Tibial nerve (tissue), 4 donors: ENCODE measurements around the gene MLXIPL. TPM values are rescaled to one million over a fixed set of nuclear protein-coding genes. Genes with fewer than 3 reads are reported as not detected.

ENCODE experiments used
- DNase-seq, 2 donors: peaks; one replicate each; pipeline ENCODE4 v3.0.0-alpha.2; 2019; ENCODE audit warnings: low spot score in 2 of 2
- H3K27ac ChIP-seq, 4 donors: fragments of 200-600 bp; sonication (generic) in 3 of 4; one replicate each; pipeline ENCODE4 v1.5.1; 2017 to 2019; ENCODE audit warnings: mild to moderate bottlenecking in 1 of 4
- H3K27me3 ChIP-seq, 2 donors: fragments of 200-600 bp; sonication (generic) in 1 of 2; one replicate each; pipeline versions ENCODE4 v1.5.1 to v1.6.0; 2017 to 2019
- H3K36me3 ChIP-seq, 3 donors: fragments of 200-600 bp; sonication (generic); one replicate each; pipeline ENCODE4 v1.5.1; 2018 to 2019
- H3K4me1 ChIP-seq, 4 donors: fragments of 200-600 bp; sonication (generic) in 3 of 4; one replicate each; pipeline ENCODE4 v1.5.1; 2017 to 2019
- H3K4me3 ChIP-seq, 4 donors: fragments of 200-600 bp; sonication (generic) in 3 of 4; one replicate each; pipeline ENCODE4 v1.5.1; 2017 to 2019; ENCODE audit warnings: mild to moderate bottlenecking in 1 of 4, moderate library complexity in 1 of 4
- H3K9me3 ChIP-seq, 4 donors: fragments of 200-600 bp; sonication (generic) in 3 of 4; one replicate each; pipeline ENCODE4 v1.5.1; 2017 to 2019
- EP300 ChIP-seq, 2 donors: sonication (generic); formaldehyde crosslinking; IDR thresholded peaks; one replicate each; pipeline ENCODE4 v1.6.1; 2017; ENCODE audit warnings: antibody characterized with exemption in 2 of 2, mild to moderate bottlenecking in 1 of 2
- POLR2A ChIP-seq, 2 donors: fragments of 450-650 bp; IDR thresholded peaks; one replicate each; pipeline ENCODE4 v1.6.1; 2017; ENCODE audit warnings: antibody characterized with exemption in 2 of 2, mild to moderate bottlenecking in 2 of 2, moderate library complexity in 2 of 2
- WGBS, 2 donors: methylation state at CpG; one replicate each; pipeline ENCODE4 v1.1.5; 2018; 5-methylcytosine and 5-hydroxymethylcytosine counted together
- total RNA-seq, 4 donors: library from RNA; depleted of rRNA; stranded (reverse); fragments of >200 nt; gene quantifications; one replicate each; pipeline ENCODE4 v1.1.0, GENCODE V29; 2016
- TF ChIP-seq, protein P1 (sequence below), 5 experiments: fragments of 200-600 bp in 3 of 5; fragments of 450-650 bp in 2 of 5; sonication (generic) in 3 of 5; IDR thresholded peaks; one replicate each; pipeline ENCODE4 v1.5.1; 2016 to 2019; ENCODE audit warnings: antibody characterized with exemption in 5 of 5, mild to moderate bottlenecking in 3 of 5, moderate library complexity in 2 of 5

The MLXIPL gene
- total RNA-seq, 4 donors from 2014 or later: 16.2 to 83.5 (median 59.6) TPM

DNA sequence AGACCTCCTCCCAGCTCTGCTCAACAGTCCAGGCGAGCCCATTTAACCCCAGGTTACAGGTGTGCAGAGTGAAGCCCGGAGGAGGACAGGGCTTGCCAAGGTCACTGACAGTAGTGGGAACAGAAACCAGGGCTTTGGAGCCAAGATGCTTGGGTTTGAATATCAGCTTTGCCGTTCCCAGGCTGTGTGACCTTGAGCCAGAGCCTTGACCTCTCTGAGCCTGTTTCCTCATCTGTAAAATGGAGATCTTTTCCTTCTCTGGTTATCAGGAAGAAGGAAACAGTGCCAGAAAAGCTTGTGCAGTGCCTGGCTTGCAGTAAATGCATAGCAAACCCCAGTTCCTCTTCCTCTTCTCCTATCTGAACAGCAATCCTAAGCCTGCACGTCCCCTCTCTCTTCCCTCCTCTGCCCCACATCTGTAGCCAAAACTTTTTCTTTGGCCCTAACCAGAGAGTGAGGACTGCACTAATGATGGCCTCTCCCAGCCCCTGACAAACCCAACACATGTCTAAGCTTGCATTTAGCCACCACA, 21.4 kb upstream of the MLXIPL start:
- peaks cover 0 to 12% (median 3%) of the 10 kb centered on the region in 4 donors for H3K4me1 ChIP-seq
- 34 to 59% methylated on average over 4 of the region's 4 CpGs for WGBS, 2 donors
- peaks cover 0 to 16% (median 0%) of the 10 kb centered on the region in 4 donors for H3K9me3 ChIP-seq
- peaks cover 0 to 78% of the 10 kb centered on the region in 2 donors for H3K27me3 ChIP-seq
- TF ChIP-seq EP300 (IDR thresholded peaks at IDR 0.05) (no peak), POLR2A (IDR thresholded peaks at IDR 0.05) (no peak)
- TF ChIP-seq, protein P1, sequence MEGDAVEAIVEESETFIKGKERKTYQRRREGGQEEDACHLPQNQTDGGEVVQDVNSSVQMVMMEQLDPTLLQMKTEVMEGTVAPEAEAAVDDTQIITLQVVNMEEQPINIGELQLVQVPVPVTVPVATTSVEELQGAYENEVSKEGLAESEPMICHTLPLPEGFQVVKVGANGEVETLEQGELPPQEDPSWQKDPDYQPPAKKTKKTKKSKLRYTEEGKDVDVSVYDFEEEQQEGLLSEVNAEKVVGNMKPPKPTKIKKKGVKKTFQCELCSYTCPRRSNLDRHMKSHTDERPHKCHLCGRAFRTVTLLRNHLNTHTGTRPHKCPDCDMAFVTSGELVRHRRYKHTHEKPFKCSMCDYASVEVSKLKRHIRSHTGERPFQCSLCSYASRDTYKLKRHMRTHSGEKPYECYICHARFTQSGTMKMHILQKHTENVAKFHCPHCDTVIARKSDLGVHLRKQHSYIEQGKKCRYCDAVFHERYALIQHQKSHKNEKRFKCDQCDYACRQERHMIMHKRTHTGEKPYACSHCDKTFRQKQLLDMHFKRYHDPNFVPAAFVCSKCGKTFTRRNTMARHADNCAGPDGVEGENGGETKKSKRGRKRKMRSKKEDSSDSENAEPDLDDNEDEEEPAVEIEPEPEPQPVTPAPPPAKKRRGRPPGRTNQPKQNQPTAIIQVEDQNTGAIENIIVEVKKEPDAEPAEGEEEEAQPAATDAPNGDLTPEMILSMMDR (IDR thresholded peaks at IDR 0.05): no peak
- no peak for DNase-seq
- no peak overlapping the region for H3K27ac ChIP-seq
- no peak overlapping the region for H3K4me3 ChIP-seq
- no peaks in the 10 kb centered on the region for H3K36me3 ChIP-seq

DNA sequence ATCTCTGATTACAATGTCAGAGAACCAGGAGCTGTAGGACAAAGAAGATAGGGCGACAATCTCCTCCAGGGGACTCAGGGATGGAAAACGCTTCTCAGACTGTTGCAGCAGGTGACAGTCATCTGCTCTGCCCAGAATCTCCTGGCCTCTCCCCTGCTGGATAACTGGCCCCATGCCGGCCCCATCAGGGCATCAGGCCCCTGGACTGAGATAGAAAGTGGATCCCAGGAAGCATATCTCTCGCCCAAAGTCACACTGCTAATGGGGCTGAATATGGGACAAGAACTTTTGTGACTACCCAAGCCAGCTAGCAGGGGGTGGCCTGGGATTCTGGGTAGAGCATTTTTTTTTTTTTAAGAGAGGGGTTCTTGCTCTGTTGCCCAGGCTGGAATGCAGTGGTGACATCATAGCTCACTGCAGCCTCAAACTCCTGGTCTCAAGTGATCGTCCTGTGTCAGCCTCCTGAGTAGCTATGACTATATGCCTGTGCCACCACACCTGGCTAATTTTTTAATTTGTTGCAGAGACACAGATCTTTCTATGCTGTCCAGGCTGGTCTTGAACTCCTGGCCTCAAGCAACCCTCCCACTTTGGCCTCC, 20.5 kb upstream of the MLXIPL start:
- WGBS, 2 donors: 58 to 64% methylated on average over 5 of the region's 5 CpGs
- no peaks in the 10 kb centered on the region for H3K36me3 ChIP-seq
- H3K27me3 ChIP-seq: peaks cover 0 to 70% of the 10 kb centered on the region in 2 donors

DNA sequence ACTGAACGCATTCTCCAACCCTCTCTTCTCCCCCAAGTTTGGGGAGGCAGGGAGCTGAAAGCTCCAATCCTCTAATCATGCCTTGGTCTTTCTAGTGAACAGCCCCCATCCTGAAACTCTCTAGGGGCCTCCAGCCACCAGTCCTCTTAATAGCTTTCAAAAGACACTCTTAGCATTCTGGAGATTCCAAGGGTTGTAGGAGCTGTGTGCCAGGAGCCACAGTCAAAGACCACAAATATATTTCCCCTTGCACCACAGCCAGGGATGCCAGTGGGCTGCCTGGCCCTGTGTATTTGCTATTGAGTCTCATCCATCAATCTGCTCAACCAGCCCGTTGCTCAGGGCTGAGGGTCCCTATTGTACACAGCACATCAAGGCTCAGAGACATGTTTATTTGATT, 18.5 kb upstream of the MLXIPL start:
- Histone ChIP-seq H3K4me3 (no peak overlapping the region), H3K27ac (no peak overlapping the region), H3K4me1 (peaks cover 0 to 6% (median under 1%) of the 10 kb centered on the region in 4 donors), H3K27me3 (peaks cover 0 to 50% of the 10 kb centered on the region in 2 donors), H3K9me3 (peaks cover 0 to 18% (median 0%) of the 10 kb centered on the region in 4 donors), H3K36me3 (no peaks in the 10 kb centered on the region)
- DNase-seq: no peak
- WGBS, 2 donors: 60 to 77% methylated on average over 2 of the region's 2 CpGs
- TF ChIP-seq, protein P1 (IDR thresholded peaks at IDR 0.05): no peak
- TF ChIP-seq POLR2A (IDR thresholded peaks at IDR 0.05) (no peak), EP300 (IDR thresholded peaks at IDR 0.05) (no peak)

More for the DNA sequence above, 20.5 kb upstream of the MLXIPL start:
- Histone ChIP-seq H3K4me3 (no peak overlapping the region), H3K27ac (no peak overlapping the region), H3K9me3 (peaks cover 0 to 18% (median 0%) of the 10 kb centered on the region in 4 donors), H3K4me1 (peaks cover 0 to 12% (median 3%) of the 10 kb centered on the region in 4 donors)
- no peak for DNase-seq
- TF ChIP-seq POLR2A (IDR thresholded peaks at IDR 0.05) (no peak), EP300 (IDR thresholded peaks at IDR 0.05) (no peak)
- TF ChIP-seq, protein P1 (IDR thresholded peaks at IDR 0.05): no peak

GRCh38 chr7:73638911-73639310, 14.6 kb upstream of the MLXIPL start:
- Histone ChIP-seq H3K27ac (no peak overlapping the region), H3K36me3 (no peaks in the 10 kb centered on the region), H3K27me3 (peaks cover 0 to 26% of the 10 kb centered on the region in 2 donors), H3K4me1 (no peaks in the 10 kb centered on the region), H3K4me3 (no peak overlapping the region), H3K9me3 (peaks cover 0 to 18% (median 0%) of the 10 kb centered on the region in 4 donors)
- TF ChIP-seq POLR2A (IDR thresholded peaks at IDR 0.05) (no peak), EP300 (IDR thresholded peaks at IDR 0.05) (no peak)
- TF ChIP-seq, protein P1 (IDR thresholded peaks at IDR 0.05): no peak
- 50 to 62% methylated on average over 3 of the region's 3 CpGs for WGBS, 2 donors
- DNase-seq: no peak

GRCh38 chr7:73635428-73636200, 11.3 kb upstream of the MLXIPL start:
- WGBS, 2 donors: 86 to 93% methylated on average over 8 of the region's 8 CpGs
- no peaks in the 10 kb centered on the region for H3K36me3 ChIP-seq

More at GRCh38 chr7:73635428-73636200, 11.3 kb upstream of the MLXIPL start:
- peaks cover 0 to 40% of the 10 kb centered on the region in 2 donors for H3K27me3 ChIP-seq
- H3K4me3 ChIP-seq: no peak overlapping the region
- H3K27ac ChIP-seq: no peak overlapping the region
- DNase-seq: no peak
- peaks cover 0 to under 1% (median 0%) of the 10 kb centered on the region in 4 donors for H3K9me3 ChIP-seq
- TF ChIP-seq, protein P1 (IDR thresholded peaks at IDR 0.05): no peak
- TF ChIP-seq POLR2A (IDR thresholded peaks at IDR 0.05): no peak
- TF ChIP-seq EP300 (IDR thresholded peaks at IDR 0.05): no peak
- H3K4me1 ChIP-seq: no peaks in the 10 kb centered on the region
